Smooth muscle cell (in vitro differentiated cells): ENCODE results near the gene CTSE. TPM values are rescaled to one million over a fixed set of nuclear protein-coding genes. Genes with fewer than 3 reads are reported as not detected.

Source experiments
- DNase-seq: peaks from one replicate; lab custom pipeline; 2025; ENCODE audit not compliant: unreplicated experiment; lab: John Stamatoyannopoulos, UW
- H2AFZ ChIP-seq: fragments of 200-600 bp; sonication (generic); 2 replicates; pipeline ENCODE4 v1.6.0; 2016; ENCODE audit warnings: antibody characterized with exemption, low read depth, mild to moderate bottlenecking
- H3F3A ChIP-seq: fragments of 200-600 bp; sonication (generic); 2 replicates; pipeline ENCODE4 v1.6.0; 2017; ENCODE audit warnings: antibody characterized with exemption, low read depth
- H3K27ac ChIP-seq: fragments of 200-600 bp; sonication (generic); 2 replicates; pipeline ENCODE4 v1.5.1; 2016; ENCODE audit warnings: low read depth, mild to moderate bottlenecking
- H3K27me3 ChIP-seq: fragments of 200-600 bp; sonication (generic); 2 replicates; pipeline ENCODE4 v1.6.1; 2016; ENCODE audit warnings: low read depth, mild to moderate bottlenecking
- H3K36me3 ChIP-seq: fragments of 200-600 bp; sonication (generic); 2 replicates; pipeline ENCODE4 v1.5.1; 2016; ENCODE audit warnings: low read depth
- H3K4me1 ChIP-seq: fragments of 200-600 bp; sonication (generic); 2 replicates; pipeline ENCODE4 v1.5.1; 2016; ENCODE audit warnings: low read depth
- H3K4me2 ChIP-seq: fragments of 200-600 bp; sonication (generic); 2 replicates; pipeline ENCODE4 v1.6.0; 2016; ENCODE audit warnings: mild to moderate bottlenecking
- H3K4me3 ChIP-seq: fragments of 200-600 bp; sonication (generic); 2 replicates; pipeline ENCODE4 v1.5.1; 2016; ENCODE audit warnings: mild to moderate bottlenecking
- H3K79me2 ChIP-seq: fragments of 200-600 bp; sonication (generic); 2 replicates; pipeline ENCODE4 v1.6.0; 2016; ENCODE audit warnings: low read depth, mild to moderate bottlenecking
- H3K9ac ChIP-seq: fragments of 200-600 bp; sonication (generic); 2 replicates; pipeline ENCODE4 v1.6.0; 2016; ENCODE audit warnings: low read depth
- H3K9me3 ChIP-seq: fragments of 200-600 bp; sonication (generic); replicated peaks from 2 replicates; pipeline ENCODE4 v1.5.1; 2016; ENCODE audit warnings: low read depth
- H4K20me1 ChIP-seq: fragments of 200-600 bp; sonication (generic); 2 replicates; pipeline ENCODE4 v1.6.0; 2016; ENCODE audit warnings: low read depth
- WGBS: methylation state at CpG from one replicate; pipeline ENCODE4 v1.1.7; 2016; ENCODE audit warnings: low lambda C conversion rate; 5-methylcytosine and 5-hydroxymethylcytosine counted together
- polyA plus RNA-seq: library from polyadenylated mRNA; unstranded; fragments of >200 nt; fragmentation: Nextera tagmentation; extraction: Ambion mirVana; gene quantifications from 2 replicates; pipeline ENCODE4 v1.2.1, GENCODE V29; 2016
- total RNA-seq: library from RNA; depleted of rRNA; stranded (reverse); fragments of >200 nt; gene quantifications from 2 replicates; pipeline ENCODE4 v1.2.3, GENCODE V29; 2014
- TF ChIP-seq, protein P1 (sequence below): fragments of 200-600 bp; sonication (generic); IDR thresholded peaks from 2 replicates; pipeline ENCODE4 v1.5.1; 2017; ENCODE audit warnings: borderline replicate concordance, mild to moderate bottlenecking, antibody characterized with exemption; ENCODE audit not compliant: insufficient read depth, poor library complexity, severe bottlenecking

Gene CTSE
- total and polyA plus RNA-seq, 2 experiments from 2014 or later: not detected

- Histone ChIP-seq H3K9ac (no peak overlapping the region), H3K4me1 (no peaks in the 10 kb centered on the region), H3K4me2 (no peak overlapping the region), H3K79me2 (no peaks in the 10 kb centered on the region), H3K36me3 (no peaks in the 10 kb centered on the region), H3K9me3 (no peaks in the 10 kb centered on the region), H3K27me3 (no peaks in the 10 kb centered on the region), H3K27ac (no peak overlapping the region), H3K4me3 (no peak overlapping the region), H3F3A (no peaks in the 10 kb centered on the region), H4K20me1 (no peaks in the 10 kb centered on the region), H2AFZ (no peak overlapping the region)
- TF ChIP-seq, protein P1, sequence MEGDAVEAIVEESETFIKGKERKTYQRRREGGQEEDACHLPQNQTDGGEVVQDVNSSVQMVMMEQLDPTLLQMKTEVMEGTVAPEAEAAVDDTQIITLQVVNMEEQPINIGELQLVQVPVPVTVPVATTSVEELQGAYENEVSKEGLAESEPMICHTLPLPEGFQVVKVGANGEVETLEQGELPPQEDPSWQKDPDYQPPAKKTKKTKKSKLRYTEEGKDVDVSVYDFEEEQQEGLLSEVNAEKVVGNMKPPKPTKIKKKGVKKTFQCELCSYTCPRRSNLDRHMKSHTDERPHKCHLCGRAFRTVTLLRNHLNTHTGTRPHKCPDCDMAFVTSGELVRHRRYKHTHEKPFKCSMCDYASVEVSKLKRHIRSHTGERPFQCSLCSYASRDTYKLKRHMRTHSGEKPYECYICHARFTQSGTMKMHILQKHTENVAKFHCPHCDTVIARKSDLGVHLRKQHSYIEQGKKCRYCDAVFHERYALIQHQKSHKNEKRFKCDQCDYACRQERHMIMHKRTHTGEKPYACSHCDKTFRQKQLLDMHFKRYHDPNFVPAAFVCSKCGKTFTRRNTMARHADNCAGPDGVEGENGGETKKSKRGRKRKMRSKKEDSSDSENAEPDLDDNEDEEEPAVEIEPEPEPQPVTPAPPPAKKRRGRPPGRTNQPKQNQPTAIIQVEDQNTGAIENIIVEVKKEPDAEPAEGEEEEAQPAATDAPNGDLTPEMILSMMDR: no peak
- 89% methylated on average over 6 of the region's 6 CpGs for WGBS
- no peak for DNase-seq
Observed at GRCh38 chr1:206050655-206051235, 27.1 kb upstream of the CTSE start.

DNA sequence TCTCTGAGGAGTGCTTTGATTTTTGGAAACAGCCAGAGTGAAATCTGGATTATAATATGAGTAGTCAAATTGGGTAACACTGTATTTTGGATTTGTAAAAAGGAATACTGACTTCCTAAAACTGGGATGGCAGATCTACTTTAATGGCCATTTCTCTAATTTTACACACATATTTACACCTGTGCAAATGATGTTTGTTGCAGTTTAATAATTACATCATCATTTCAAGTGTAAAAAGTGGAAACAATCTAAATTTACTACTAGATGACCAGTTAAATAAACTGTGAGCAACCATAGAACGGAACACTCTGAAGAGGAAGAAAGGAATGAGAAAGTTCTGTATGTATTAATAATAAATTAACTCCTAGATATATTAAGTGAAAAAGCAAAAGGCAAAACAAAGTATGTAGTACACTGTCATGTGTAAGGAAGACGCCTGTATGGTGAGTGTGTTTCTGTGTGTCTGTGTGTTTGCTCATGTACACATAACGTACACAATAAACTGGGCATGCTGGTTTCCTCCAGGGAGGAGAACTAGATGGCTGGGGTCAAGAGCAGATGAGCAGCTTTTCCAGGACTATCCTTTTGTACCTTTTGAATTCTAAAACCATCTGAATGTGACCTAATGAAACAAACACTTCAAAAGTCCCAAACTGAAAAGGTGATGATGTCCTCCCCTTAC, 26.4 kb upstream of the CTSE start:
- Histone ChIP-seq H3K36me3 (no peaks in the 10 kb centered on the region), H3F3A (no peaks in the 10 kb centered on the region), H3K9me3 (no peaks in the 10 kb centered on the region), H3K27me3 (no peaks in the 10 kb centered on the region), H2AFZ (no peak overlapping the region), H3K27ac (no peak overlapping the region), H3K4me2 (no peak overlapping the region), H4K20me1 (no peaks in the 10 kb centered on the region), H3K4me1 (no peaks in the 10 kb centered on the region), H3K4me3 (no peak overlapping the region), H3K79me2 (no peaks in the 10 kb centered on the region), H3K9ac (no peak overlapping the region)
- 97% methylated on average over 3 of the region's 3 CpGs for WGBS
- TF ChIP-seq, protein P1: no peak
- no peak for DNase-seq

DNA sequence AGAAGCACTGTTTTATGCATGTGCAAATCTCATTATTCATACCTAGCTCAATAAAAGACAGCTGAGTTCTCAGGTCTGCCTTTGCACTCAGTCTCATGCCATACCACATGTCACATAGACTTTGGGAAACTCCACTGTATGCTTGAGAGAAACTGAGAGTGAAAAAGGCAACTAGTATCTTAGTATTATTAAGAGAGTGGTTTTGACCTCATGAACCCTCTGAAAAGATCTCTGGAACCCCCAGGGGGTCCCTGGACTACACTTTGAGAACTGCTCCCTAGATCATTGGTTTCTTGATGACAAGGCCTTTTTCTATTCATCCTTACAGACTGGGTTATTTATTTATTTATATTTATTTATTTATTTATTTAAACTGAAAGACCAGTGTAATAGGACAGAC, 25.6 kb upstream of the CTSE start:
- Histone ChIP-seq H3K4me3 (no peak overlapping the region), H2AFZ (no peak overlapping the region), H3K9me3 (no peaks in the 10 kb centered on the region), H3K79me2 (no peaks in the 10 kb centered on the region), H3K4me1 (no peaks in the 10 kb centered on the region), H3F3A (no peaks in the 10 kb centered on the region), H3K27me3 (no peaks in the 10 kb centered on the region), H3K36me3 (no peaks in the 10 kb centered on the region), H4K20me1 (no peaks in the 10 kb centered on the region), H3K4me2 (no peak overlapping the region), H3K9ac (no peak overlapping the region), H3K27ac (no peak overlapping the region)
- DNase-seq: no peak
- TF ChIP-seq, protein P1: no peak

GRCh38 chr1:206048582-206048981, 24.9 kb upstream of the CTSE start:
- H3K27ac ChIP-seq: no peak overlapping the region
- no peaks in the 10 kb centered on the region for H3F3A ChIP-seq
- no peak for DNase-seq
- no peaks in the 10 kb centered on the region for H4K20me1 ChIP-seq
- 87% methylated on average over 6 of the region's 6 CpGs for WGBS
- H2AFZ ChIP-seq: no peak overlapping the region
- H3K36me3 ChIP-seq: no peaks in the 10 kb centered on the region
- no peaks in the 10 kb centered on the region for H3K79me2 ChIP-seq
- no peak overlapping the region for H3K4me2 ChIP-seq
- TF ChIP-seq, protein P1: no peak
- H3K27me3 ChIP-seq: no peaks in the 10 kb centered on the region
- H3K9ac ChIP-seq: no peak overlapping the region
- H3K4me3 ChIP-seq: no peak overlapping the region
- no peaks in the 10 kb centered on the region for H3K4me1 ChIP-seq
- H3K9me3 ChIP-seq: no peaks in the 10 kb centered on the region
